OCI-M1 (cell line): Measurements from ENCODE around the gene CDC20.

ENCODE experiments used
- DNase-seq: peaks from one replicate; lab custom pipeline; 2025; lab: John Stamatoyannopoulos, UW

CDC20 gene

DNA sequence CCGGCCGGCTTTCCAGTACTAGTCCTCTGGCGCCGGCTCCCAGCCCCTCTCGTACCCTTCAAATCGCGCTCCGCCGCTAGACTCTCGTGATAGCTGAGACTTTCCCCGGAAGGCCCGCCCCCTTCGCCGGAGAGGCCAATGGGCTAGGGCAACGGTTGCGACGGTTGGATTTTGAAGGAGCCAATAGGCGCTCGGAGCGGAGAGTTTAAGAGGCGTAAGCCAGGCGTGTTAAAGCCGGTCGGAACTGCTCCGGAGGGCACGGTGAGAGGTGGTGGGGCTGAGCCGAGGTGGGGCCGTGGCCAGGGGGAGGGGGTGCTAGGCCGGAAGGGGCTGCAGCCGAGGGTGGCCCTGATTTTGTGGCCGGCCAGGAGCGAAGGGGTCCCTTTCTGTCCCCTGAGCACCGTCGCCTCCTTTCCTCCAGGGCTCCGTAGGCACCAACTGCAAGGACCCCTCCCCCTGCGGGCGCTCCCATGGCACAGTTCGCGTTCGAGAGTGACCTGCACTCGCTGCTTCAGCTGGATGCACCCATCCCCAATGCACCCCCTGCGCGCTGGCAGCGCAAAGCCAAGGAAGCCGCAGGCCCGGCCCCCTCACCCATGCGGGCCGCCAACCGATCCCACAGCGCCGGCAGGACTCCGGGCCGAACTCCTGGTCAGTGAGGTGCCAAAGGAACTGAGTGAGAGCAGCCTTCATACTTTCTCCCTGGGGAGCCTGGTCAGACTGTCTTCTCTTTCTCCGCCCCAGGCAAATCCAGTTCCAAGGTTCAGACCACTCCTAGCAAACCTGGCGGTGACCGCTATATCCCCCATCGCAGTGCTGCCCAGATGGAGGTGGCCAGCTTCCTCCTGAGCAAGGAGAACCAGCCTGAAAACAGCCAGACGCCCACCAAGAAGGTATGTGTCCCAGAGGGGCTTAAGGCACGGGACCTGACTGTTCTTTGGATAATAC, at the start of gene CDC20:
Gene CDC20 (plus strand): TSS at position 236 of the 948 bp plus-strand sequence. CDS start 235 bp downstream, at position 471.
- peak; percentile 99 for DNase-seq

DNA sequence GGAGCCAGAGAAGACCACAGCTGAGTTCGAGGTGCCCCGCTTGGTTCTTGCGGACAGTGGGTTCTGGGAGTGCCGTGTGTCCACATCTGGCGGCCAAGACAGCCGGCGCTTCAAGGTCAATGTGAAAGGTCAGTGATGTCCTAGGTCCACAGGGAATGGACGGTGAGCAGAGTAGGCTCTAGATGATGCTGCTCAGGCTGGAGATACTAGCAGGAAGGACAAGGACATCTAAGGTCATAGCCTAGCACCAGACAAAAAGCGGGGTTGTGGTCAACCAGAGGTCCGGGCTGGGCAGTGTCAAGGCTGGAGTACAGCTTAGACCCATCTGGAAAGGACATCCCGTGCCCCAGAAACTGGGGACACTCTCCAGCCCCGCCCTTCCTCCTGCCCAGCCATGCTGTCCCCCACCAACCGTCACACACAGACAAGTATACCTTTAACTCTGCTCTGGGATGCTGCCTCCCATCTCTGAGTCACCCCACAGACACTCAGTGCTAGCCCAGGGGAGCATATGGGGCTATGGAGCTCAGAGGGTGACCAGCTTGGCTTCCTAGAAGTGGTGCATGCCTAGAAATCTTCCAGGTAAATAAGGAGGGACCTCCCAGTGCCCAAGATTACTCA, 49.3 kb upstream of the CDC20 start:
- DNase-seq = no peak

DNA sequence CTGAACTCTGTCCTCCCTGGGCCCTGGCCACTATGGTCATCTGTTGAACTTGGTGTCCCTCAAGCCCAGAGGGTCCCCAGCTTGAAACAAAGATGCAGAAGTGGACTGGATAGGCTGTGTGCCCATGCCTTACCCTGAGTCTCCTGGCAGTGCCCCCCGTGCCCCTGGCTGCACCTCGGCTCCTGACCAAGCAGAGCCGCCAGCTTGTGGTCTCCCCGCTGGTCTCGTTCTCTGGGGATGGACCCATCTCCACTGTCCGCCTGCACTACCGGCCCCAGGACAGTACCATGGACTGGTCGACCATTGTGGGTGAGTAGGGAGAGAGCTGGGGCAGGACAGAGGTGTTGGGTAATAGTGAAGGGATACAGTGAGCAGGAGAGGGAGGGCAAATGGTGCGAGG, 47.3 kb upstream of the CDC20 start:
- DNase-seq = no peak

DNA sequence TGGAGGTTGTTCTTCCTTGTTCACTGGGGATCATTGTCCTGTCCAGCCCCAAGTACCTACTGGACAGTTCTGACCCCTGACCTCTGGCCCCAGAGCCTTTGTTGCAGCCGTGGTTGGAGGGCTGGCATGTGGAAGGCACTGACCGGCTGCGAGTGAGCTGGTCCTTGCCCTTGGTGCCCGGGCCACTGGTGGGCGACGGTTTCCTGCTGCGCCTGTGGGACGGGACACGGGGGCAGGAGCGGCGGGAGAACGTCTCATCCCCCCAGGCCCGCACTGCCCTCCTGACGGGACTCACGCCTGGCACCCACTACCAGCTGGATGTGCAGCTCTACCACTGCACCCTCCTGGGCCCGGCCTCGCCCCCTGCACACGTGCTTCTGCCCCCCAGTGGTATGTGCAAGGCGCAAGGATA, 46.6 kb upstream of the CDC20 start:
- DNase-seq = no peak

DNA sequence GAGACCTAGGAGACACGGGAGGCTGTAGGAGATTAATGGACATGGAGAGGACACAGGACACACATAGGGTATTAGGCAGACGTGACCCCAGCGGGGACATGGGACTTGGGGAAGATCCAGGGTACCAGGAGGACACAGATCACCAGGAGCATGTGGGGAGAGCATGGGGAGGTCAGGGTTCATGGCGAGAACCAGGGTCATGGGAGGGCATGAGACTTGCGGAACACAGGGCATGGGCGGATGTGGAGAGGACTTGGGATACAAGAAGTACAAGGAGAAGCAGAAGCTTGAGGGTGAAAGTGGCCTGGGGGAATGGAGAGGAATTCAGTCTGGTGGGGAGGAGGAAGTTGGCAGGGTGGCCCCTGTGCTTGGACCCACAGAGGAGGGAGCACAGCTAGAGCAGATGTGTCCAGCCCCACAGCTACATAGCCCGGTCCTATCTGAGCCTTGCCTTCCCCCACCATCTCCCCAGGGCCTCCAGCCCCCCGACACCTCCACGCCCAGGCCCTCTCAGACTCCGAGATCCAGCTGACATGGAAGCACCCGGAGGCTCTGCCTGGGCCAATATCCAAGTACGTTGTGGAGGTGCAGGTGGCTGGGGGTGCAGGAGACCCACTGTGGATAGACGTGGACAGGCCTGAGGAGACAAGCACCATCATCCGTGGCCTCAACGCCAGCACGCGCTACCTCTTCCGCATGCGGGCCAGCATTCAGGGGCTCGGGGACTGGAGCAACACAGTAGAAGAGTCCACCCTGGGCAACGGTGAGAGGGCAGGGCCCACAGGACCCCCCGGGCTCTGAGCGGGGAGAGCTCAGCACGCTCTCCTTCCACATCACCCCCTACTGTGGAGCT, 45.9 kb upstream of the CDC20 start:
- no peak for DNase-seq

DNA sequence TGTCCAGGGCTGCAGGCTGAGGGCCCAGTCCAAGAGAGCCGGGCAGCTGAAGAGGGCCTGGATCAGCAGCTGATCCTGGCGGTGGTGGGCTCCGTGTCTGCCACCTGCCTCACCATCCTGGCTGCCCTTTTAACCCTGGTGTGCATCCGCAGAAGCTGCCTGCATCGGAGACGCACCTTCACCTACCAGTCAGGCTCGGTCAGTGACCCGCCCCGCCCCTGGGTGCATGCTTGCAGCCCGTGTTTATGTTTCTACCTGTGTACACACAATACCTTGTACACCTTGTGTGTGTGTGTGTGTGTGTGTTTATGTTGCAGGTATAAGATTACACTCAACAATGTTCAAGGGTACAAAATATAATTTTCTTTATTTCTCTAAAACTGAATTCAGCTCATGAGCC, 45.0 kb upstream of the CDC20 start:
- DNase-seq = no peak

DNA sequence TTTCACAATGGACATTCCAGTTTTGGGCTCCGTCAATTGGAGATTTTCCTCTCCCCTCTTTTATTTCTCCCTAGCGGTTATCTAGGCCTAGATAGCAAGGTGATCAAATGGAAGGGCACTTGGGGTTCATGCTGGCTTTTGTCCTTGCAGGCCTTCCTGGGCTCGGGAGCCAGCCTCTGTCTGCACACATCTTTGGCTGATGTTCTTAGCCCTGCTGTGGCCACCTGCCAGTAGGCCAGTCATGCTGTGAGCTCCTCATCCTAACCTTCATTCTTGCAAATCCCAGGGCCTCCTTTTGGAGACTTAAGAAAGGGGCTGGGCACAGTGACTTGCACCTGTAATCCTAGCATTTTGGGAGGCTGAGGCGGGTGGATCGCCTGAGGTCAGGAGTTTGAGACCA, 44.5 kb upstream of the CDC20 start:
- DNase-seq = no peak

DNA sequence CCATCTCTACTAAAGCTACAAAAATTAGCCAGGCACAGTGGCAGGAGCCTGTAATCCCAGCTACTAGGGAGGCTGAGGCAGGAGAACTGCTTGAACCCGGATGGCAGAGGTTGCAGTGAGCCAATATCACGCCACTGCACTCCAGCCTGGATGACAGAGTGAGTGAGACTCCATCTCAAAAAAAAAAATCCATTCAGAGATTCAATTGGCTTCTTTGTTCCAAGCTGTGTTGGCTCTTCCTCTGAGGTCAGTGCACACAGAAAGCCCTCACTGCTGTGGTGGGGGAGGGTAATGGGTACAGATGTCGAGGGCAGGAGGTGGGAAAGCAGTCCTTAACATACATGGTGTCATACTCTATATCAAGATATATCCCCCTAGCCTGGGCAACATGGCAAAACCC, 43.3 kb upstream of the CDC20 start:
- DNase-seq = no peak

DNA sequence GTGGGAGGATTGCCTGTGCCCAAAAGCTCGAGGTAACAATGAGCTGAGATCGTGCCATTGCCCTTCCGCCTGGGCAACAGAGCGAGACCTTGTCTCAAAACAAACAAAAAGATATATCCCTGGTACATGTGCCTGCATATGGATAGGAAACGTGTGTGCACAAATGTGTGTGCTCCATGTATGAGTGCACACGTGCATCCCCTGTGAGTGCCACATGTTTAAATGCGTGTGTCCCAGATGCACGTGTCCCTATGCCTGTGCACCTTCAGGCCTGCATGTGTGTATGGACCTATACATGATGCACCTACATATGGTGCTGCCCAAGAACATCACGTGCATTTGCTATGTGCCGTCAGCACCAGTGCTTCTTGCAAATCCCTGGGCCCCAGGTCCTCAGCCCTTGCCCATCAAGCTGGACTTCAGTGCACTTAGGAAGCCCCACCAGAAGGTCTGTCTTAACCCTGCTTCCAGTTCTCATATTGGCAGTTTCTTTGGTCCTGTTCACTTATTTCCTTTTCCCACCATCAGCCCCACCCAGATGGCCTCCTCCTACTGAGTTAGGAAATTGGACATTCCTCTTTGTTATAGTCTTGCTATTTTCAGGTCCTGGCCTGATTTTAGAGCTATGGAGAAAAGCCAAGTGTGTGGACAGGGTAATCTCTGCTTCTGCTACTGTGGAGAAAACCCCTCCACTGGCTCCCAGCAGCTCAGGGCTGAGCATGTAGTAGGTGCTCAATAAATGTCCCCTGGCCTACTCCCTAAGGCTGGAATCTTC, 42.6 kb upstream of the CDC20 start:
- DNase-seq = no peak

DNA sequence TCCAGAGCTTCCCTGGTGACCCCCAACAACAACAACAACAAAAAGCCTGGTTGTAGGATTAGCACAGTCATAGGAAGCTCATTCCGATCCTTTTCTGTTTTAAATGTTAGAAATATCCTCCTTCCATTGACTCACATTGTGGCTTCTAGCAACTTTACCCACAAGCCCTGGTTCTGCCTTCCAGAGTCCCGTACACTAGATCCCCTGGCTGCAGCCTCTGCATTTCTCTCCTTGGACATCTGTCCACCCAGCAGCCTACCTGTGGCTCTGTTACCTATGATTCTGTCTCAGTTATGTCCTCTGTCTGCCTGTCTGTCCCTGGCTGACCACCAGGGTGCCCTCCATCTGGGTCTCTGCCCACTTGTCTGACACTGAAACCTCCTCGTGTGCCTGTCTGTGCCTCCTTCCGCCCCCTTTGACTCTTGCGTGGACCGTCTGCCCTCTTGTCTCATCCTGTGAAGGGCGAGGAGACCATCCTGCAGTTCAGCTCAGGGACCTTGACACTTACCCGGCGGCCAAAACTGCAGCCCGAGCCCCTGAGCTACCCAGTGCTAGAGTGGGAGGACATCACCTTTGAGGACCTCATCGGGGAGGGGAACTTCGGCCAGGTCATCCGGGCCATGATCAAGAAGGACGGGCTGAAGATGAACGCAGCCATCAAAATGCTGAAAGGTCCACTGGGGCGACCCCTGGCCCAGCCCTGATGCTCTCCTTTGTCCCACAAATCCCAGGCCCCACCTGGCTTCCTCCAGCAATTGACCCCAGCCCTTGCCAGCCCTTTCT, 41.9 kb upstream of the CDC20 start:
- no peak for DNase-seq

DNA sequence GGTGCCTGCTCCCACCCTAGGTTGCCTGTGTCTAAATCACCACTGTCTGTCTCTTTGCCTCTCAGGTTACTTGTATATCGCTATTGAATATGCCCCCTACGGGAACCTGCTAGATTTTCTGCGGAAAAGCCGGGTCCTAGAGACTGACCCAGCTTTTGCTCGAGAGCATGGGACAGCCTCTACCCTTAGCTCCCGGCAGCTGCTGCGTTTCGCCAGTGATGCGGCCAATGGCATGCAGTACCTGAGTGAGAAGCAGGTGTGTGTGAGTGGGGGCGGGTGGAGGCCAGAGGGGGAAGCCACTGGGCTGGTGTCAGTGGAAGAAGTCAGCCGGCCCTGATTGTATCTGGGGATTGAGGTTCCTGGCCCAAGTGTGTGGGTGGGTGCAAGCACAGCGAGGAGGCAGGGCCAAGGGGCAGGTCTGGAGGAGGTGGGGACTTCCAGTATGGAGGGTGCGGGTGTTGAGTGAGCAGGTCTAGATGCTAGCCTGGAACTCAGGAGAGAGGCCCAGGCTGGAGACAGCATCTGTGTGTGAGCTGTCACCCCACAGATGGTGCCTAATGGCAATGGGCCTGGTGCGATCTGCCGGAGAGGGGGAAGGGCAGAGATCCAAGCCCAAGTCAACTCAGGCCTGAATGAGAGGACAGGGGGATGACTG, 40.8 kb upstream of the CDC20 start:
- no peak for DNase-seq

DNA sequence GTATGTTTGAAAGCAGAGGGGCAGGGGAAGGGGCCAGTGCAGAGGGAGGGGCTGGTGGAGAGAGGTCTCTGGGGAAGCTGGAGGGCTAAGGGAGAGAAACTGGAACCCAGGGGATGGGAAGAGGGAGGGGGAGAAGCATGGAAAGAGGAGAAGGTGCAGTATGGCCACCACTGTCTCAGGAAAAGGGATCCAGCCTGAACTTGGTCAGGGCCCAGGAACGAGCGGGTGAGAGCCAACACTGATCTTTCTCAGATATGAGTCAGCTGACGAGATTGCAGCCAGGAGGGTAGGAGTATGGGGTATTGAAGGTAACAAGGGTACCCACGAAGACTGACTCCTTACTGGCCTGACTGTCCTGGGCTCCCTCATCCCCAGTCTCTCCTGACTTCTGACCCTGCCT, 40.0 kb upstream of the CDC20 start:
- DNase-seq = no peak

DNA sequence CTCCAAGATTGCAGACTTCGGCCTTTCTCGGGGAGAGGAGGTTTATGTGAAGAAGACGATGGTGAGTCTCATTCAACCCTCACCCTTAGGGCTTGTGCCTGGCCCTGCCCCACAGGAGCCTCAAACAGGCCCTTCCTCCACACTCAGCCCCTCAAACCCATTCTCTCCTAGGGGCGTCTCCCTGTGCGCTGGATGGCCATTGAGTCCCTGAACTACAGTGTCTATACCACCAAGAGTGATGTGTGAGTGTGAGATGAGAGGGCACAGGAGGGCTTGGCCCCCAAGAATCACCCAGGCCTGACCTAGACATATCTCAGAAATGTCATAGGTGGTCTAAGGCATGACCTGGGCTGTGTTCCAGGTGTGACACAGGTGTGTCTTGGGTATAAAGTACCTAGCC, 39.5 kb upstream of the CDC20 start:
- DNase-seq = no peak

DNA sequence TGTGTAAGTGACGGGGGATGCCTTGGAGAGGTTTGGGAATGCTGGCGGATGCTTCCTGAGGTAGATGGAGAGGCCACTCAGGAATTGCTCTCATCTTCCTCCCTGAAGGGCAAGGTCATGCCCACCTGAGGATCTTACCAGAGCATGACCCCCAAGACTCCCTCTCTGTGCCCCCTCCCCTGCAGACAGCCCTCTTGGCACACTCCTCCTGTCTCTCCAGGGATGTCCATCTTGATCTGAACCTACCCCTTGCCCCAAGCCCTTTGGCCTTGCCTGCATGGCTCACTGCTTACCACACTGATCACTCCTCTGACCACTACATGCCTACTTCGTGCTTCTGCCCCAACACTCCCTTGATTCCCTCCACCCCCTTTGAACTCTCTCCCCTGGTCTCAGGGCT, 39.0 kb upstream of the CDC20 start:
- DNase-seq = no peak

DNA sequence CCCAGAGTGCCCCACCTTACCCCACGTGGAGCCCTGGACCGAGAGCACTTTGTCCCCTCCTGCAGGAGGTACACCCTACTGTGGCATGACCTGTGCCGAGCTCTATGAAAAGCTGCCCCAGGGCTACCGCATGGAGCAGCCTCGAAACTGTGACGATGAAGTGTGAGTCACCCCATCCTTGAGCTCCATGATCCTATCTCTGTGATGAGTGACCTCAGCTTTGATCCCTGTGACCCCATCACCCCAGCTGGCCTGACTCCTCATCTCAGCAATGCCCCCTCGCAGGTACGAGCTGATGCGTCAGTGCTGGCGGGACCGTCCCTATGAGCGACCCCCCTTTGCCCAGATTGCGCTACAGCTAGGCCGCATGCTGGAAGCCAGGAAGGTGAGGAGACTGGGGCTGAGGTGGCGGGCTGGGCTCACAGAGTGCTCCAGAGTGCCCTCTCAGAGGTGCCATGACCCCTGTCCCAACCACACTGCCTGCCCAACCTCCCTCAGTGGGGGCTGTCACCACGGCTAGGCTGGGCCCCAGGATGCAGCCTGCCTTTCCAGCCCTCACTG, 37.4 kb upstream of the CDC20 start:
- no peak for DNase-seq

DNA sequence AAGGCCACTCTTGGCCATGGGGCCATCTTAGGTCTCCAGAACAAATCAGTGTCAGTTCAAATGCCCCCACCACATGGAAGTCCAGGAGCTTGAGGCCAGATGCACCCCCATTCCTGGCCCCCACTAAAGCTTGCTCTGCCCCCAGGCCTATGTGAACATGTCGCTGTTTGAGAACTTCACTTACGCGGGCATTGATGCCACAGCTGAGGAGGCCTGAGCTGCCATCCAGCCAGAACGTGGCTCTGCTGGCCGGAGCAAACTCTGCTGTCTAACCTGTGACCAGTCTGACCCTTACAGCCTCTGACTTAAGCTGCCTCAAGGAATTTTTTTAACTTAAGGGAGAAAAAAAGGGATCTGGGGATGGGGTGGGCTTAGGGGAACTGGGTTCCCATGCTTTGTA, 36.3 kb upstream of the CDC20 start:
- DNase-seq = no peak

DNA sequence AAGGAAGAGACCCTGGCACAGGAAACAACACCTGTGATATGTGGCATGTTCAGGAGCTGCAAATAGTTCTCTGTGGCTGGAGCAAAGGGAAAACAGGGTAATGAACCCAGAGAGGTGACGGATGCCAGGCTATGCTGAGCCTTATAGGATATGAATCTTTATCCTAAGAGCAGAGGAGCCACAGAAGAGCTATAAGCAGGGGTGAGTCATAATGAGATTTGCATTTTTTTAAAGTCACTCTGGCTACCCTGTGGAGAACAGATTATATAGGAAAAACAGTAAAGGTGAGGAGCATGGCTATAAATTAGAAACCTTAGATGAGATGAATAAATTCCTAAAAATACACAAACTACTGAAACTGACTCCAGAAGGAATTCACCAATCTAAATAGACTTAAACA, 34.0 kb upstream of the CDC20 start:
- DNase-seq = no peak

DNA sequence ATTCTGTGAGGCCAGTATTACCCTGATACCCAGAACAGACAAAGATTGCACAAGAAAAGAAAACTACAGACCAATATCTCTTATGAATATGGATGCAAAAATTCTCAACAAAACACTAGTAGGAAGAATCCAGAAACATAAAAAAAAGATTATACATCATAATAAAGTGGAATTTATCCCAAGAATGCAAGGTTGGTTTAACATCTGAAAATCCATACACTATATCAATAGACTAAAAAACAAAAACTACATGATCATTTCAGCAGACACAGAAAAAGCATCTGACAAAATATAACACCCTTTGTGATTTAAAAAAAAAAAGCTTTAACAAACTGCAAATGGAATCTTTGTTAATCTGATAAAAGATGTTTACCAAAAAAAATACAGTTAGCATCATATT, 33.4 kb upstream of the CDC20 start:
- DNase-seq = no peak

DNA sequence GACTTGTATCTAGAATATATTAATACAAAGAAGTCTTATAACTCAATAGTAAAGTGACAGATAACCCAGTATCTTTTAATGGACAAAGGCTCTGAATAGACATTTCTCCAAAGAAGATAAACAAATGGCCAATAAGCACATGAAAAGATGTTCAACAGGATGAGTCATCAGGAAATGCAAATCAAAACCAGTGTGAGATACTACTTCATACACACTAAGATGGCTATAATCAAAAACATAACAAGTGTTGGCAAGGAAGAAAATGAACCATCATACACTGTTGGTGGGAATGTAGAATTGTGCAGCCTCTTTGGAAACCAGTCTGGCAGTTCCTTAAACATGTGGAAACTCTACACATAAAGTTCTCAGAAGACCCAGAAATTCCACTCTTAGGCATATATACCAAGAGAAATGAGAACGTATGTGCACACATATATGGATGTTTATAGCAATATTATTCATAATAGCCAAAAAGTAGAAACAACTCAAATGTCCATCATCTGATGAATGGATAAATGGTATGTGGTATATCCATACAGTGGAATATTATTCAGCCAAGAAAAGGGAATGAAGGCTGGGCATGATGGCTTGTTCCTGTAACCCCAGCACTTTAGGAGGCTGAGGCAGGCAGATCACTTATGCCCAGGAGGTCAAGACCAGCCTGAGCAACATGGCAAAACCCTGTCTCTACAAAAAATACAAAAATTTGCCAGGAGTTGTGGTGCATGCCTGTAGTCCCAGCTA, 31.1 kb upstream of the CDC20 start:
- no peak for DNase-seq
